ENCODE measurements around the gene RFWD3.
"Not testable (repeated sequence)": the region's sequence is repeated elsewhere in the genome, so short reads cannot be mapped to it uniquely, and the experiment has no call there.

The RFWD3 gene

GRCh38 chr16:74666010-74666421, 661 bp downstream of the RFWD3 start:
- DNase-seq (ENCODE audit: low read depth in 3 of 3, low spot score in 1 of 3): no peak

GRCh38 chr16:74661064-74661463, 5.6 kb downstream of the RFWD3 start:
- no peak for DNase-seq (ENCODE audit: low read depth in 3 of 3, low spot score in 1 of 3)

GRCh38 chr16:74660383-74660782, 6.3 kb downstream of the RFWD3 start:
- DNase-seq (ENCODE audit: low read depth in 3 of 3, low spot score in 1 of 3): no peak

GRCh38 chr16:74659041-74659440, 7.6 kb downstream of the RFWD3 start:
- DNase-seq (ENCODE audit: low read depth in 3 of 3, low spot score in 1 of 3): no peak

GRCh38 chr16:74657870-74658642, 8.6 kb downstream of the RFWD3 start:
- no peak for DNase-seq (ENCODE audit: low read depth in 3 of 3, low spot score in 1 of 3)

- DNase-seq (ENCODE audit: low read depth in 3 of 3, low spot score in 1 of 3): no peak
Observed at GRCh38 chr16:74654536-74655050, 12.1 kb downstream of the RFWD3 start.

- DNase-seq (ENCODE audit: low read depth in 3 of 3, low spot score in 1 of 3): not testable (repeated sequence)
Observed at GRCh38 chr16:74652883-74653282, 13.8 kb downstream of the RFWD3 start.

GRCh38 chr16:74652249-74652648, 14.4 kb downstream of the RFWD3 start:
- DNase-seq (ENCODE audit: low read depth in 3 of 3, low spot score in 1 of 3): no peak

GRCh38 chr16:74651841-74652240, 14.8 kb downstream of the RFWD3 start:
- DNase-seq (ENCODE audit: low read depth in 3 of 3, low spot score in 1 of 3): no peak

- no peak for DNase-seq (ENCODE audit: low read depth in 3 of 3, low spot score in 1 of 3)
Observed at GRCh38 chr16:74650966-74651567, 15.6 kb downstream of the RFWD3 start.

GRCh38 chr16:74649839-74650504, 16.7 kb downstream of the RFWD3 start:
- no peak for DNase-seq (ENCODE audit: low read depth in 3 of 3, low spot score in 1 of 3)

- DNase-seq (ENCODE audit: low read depth in 3 of 3, low spot score in 1 of 3): no peak
Observed at GRCh38 chr16:74641969-74642368, 24.7 kb downstream of the RFWD3 start.

GRCh38 chr16:74637742-74638453, 28.8 kb downstream of the RFWD3 start:
- DNase-seq (ENCODE audit: low read depth in 3 of 3, low spot score in 1 of 3): no peak

- no peak for DNase-seq (ENCODE audit: low read depth in 3 of 3, low spot score in 1 of 3)
Observed at GRCh38 chr16:74635303-74635702, 31.4 kb downstream of the RFWD3 start.

- no peak for DNase-seq (ENCODE audit: low read depth in 3 of 3, low spot score in 1 of 3)
Observed at GRCh38 chr16:74633686-74634085, 33.0 kb downstream of the RFWD3 start.

GRCh38 chr16:74627506-74628220, 39.0 kb downstream of the RFWD3 start:
- no peak for DNase-seq (ENCODE audit: low read depth in 3 of 3, low spot score in 1 of 3)

- DNase-seq (ENCODE audit: low read depth in 3 of 3, low spot score in 1 of 3): no peak
Observed at GRCh38 chr16:74626741-74627416, 39.8 kb downstream of the RFWD3 start.

GRCh38 chr16:74625500-74626350, 41.0 kb downstream of the RFWD3 start:
- no peak for DNase-seq (ENCODE audit: low read depth in 3 of 3, low spot score in 1 of 3)

- DNase-seq (ENCODE audit: low read depth in 3 of 3, low spot score in 1 of 3): no peak
Observed at GRCh38 chr16:74623839-74624235, 42.8 kb downstream of the RFWD3 start.
